Hematopoietic multipotent progenitor cell treated with erythropoietin and hydrocortisone succinate and interleukin-3 and kit ligand, for 6 days (in vitro differentiated cells): Measurements from ENCODE around the gene CCDC27.

Experiments used
- DNase-seq: peaks from one replicate; pipeline ENCODE4 v3.0.0-alpha.2; 2015

CCDC27 gene

GRCh38 chr1:3718764-3719163 is 33.5 kb upstream of the CCDC27 start:
- no peak for DNase-seq

- no peak for DNase-seq
Observed at GRCh38 chr1:3721955-3722465, 30.2 kb upstream of the CCDC27 start.

GRCh38 chr1:3722846-3723245 is 29.4 kb upstream of the CCDC27 start:
- DNase-seq = no peak

- DNase-seq = peak; percentile 90
Observed at GRCh38 chr1:3724416-3725030, 27.7 kb upstream of the CCDC27 start.

GRCh38 chr1:3725366-3725765 is 26.9 kb upstream of the CCDC27 start:
- no peak for DNase-seq

- DNase-seq = peak; percentile 65
Observed at GRCh38 chr1:3727042-3727824, 25.0 kb upstream of the CCDC27 start.

- no peak for DNase-seq
Observed at GRCh38 chr1:3727825-3728776, 24.1 kb upstream of the CCDC27 start.

- no peak for DNase-seq
Observed at GRCh38 chr1:3729594-3730542, 22.4 kb upstream of the CCDC27 start.

- no peak for DNase-seq
Observed at GRCh38 chr1:3730543-3731247, 21.6 kb upstream of the CCDC27 start.

GRCh38 chr1:3731583-3732433 is 20.4 kb upstream of the CCDC27 start:
- no peak for DNase-seq

GRCh38 chr1:3732434-3733093 is 19.7 kb upstream of the CCDC27 start:
- DNase-seq = no peak

GRCh38 chr1:3733094-3733882 is 19.0 kb upstream of the CCDC27 start:
- no peak for DNase-seq

- DNase-seq = no peak
Observed at GRCh38 chr1:3733883-3734589, 18.2 kb upstream of the CCDC27 start.

- DNase-seq = no peak
Observed at GRCh38 chr1:3734602-3735001, 17.6 kb upstream of the CCDC27 start.

- DNase-seq = no peak
Observed at GRCh38 chr1:3735027-3735681, 17.1 kb upstream of the CCDC27 start.

- no peak for DNase-seq
Observed at GRCh38 chr1:3735688-3736087, 16.6 kb upstream of the CCDC27 start.

GRCh38 chr1:3736131-3736561 is 16.1 kb upstream of the CCDC27 start:
- no peak for DNase-seq

- no peak for DNase-seq
Observed at GRCh38 chr1:3736708-3737107, 15.5 kb upstream of the CCDC27 start.
